ENCODE data around the gene CTSS. TPM values are rescaled to one million over a fixed set of nuclear protein-coding genes. Genes with fewer than 3 reads are reported as not detected.
"Not testable (repeated sequence)": the region's sequence is repeated elsewhere in the genome, so short reads cannot be mapped to it uniquely, and the experiment has no call there.

The CTSS gene
- total RNA-seq, 1 experiment from 2014 or later = not detected

GRCh38 chr1:150787455-150787854, 21.9 kb upstream of the CTSS start:
- Histone ChIP-seq H3K36me3 (no peaks in the 10 kb centered on the region), H3K27me3 (no peaks in the 10 kb centered on the region), H3K9me3 (no peaks in the 10 kb centered on the region), H3K4me3 (no peak overlapping the region)
- no peak for DNase-seq

GRCh38 chr1:150780510-150780909, 14.9 kb upstream of the CTSS start:
- Histone ChIP-seq H3K4me3 (no peak overlapping the region), H3K9me3 (no peaks in the 10 kb centered on the region), H3K36me3 (no peaks in the 10 kb centered on the region), H3K27me3 (no peaks in the 10 kb centered on the region)
- no peak for DNase-seq

- Histone ChIP-seq H3K27me3 (no peaks in the 10 kb centered on the region), H3K36me3 (no peaks in the 10 kb centered on the region), H3K4me3 (no peak overlapping the region), H3K9me3 (no peaks in the 10 kb centered on the region)
- no peak for DNase-seq
These were observed 12.8 kb upstream of the CTSS start for GRCh38 chr1:150778409-150778808.

GRCh38 chr1:150777544-150777943, 12.0 kb upstream of the CTSS start:
- Histone ChIP-seq H3K27me3 (no peaks in the 10 kb centered on the region), H3K9me3 (no peaks in the 10 kb centered on the region), H3K4me3 (no peak overlapping the region), H3K36me3 (no peaks in the 10 kb centered on the region)
- DNase-seq = no peak

GRCh38 chr1:150775931-150776505, 10.4 kb upstream of the CTSS start:
- not testable (repeated sequence) for H3K27me3 ChIP-seq, H3K36me3 ChIP-seq, DNase-seq, H3K4me3 ChIP-seq, H3K9me3 ChIP-seq

GRCh38 chr1:150775276-150775675, 9.7 kb upstream of the CTSS start:
- H3K9me3 ChIP-seq = no peaks in the 10 kb centered on the region
- no peaks in the 10 kb centered on the region for H3K27me3 ChIP-seq
- H3K36me3 ChIP-seq = no peaks in the 10 kb centered on the region
- DNase-seq = no peak
- H3K4me3 ChIP-seq = no peak overlapping the region

GRCh38 chr1:150772326-150772725, 6.7 kb upstream of the CTSS start:
- no peak for DNase-seq
- Histone ChIP-seq H3K36me3 (no peaks in the 10 kb centered on the region), H3K9me3 (no peaks in the 10 kb centered on the region), H3K27me3 (no peaks in the 10 kb centered on the region), H3K4me3 (no peak overlapping the region)

GRCh38 chr1:150767704-150768103, 2.1 kb upstream of the CTSS start:
- not testable (repeated sequence) for H3K36me3 ChIP-seq, H3K4me3 ChIP-seq, DNase-seq, H3K27me3 ChIP-seq, H3K9me3 ChIP-seq

- H3K27me3 ChIP-seq, DNase-seq, H3K9me3 ChIP-seq, H3K36me3 ChIP-seq: not testable (repeated sequence)
- H3K4me3 ChIP-seq = peak overlapping the region; percentile 22
These were observed 361 bp upstream of the CTSS start for GRCh38 chr1:150765977-150766301.

GRCh38 chr1:150764617-150765101, 919 bp downstream of the CTSS start:
- H3K4me3 ChIP-seq = no peak overlapping the region
- no peaks in the 10 kb centered on the region for H3K36me3 ChIP-seq
- H3K9me3 ChIP-seq = no peaks in the 10 kb centered on the region
- no peaks in the 10 kb centered on the region for H3K27me3 ChIP-seq
- DNase-seq = no peak

- no peak for DNase-seq
- no peaks in the 10 kb centered on the region for H3K36me3 ChIP-seq
- H3K9me3 ChIP-seq = no peaks in the 10 kb centered on the region
- no peaks in the 10 kb centered on the region for H3K27me3 ChIP-seq
- H3K4me3 ChIP-seq = no peak overlapping the region
These were observed 2.6 kb downstream of the CTSS start for GRCh38 chr1:150763018-150763417.

GRCh38 chr1:150762552-150762951, 3.0 kb downstream of the CTSS start:
- Histone ChIP-seq H3K9me3 (no peaks in the 10 kb centered on the region), H3K4me3 (no peak overlapping the region), H3K27me3 (no peaks in the 10 kb centered on the region), H3K36me3 (no peaks in the 10 kb centered on the region)
- DNase-seq = no peak

GRCh38 chr1:150761801-150762200, 3.8 kb downstream of the CTSS start:
- H3K36me3 ChIP-seq = no peaks in the 10 kb centered on the region; the same call in 1 of the 2 replicates
- no peaks in the 10 kb centered on the region for H3K9me3 ChIP-seq
- no peak for DNase-seq
- no peak overlapping the region for H3K4me3 ChIP-seq
- H3K27me3 ChIP-seq = no peaks in the 10 kb centered on the region

GRCh38 chr1:150760013-150760412, 5.6 kb downstream of the CTSS start:
- Histone ChIP-seq H3K36me3 (no peaks in the 10 kb centered on the region; the same call in 1 of the 2 replicates), H3K9me3 (no peaks in the 10 kb centered on the region), H3K27me3 (no peaks in the 10 kb centered on the region), H3K4me3 (no peak overlapping the region)
- no peak for DNase-seq

- Histone ChIP-seq H3K9me3 (no peaks in the 10 kb centered on the region), H3K4me3 (no peak overlapping the region), H3K27me3 (no peaks in the 10 kb centered on the region), H3K36me3 (no peaks in the 10 kb centered on the region; the same call in 1 of the 2 replicates)
- DNase-seq = no peak
These were observed 12.2 kb downstream of the CTSS start for GRCh38 chr1:150753416-150753815.

GRCh38 chr1:150751443-150751842, 14.1 kb downstream of the CTSS start:
- H3K27me3 ChIP-seq = no peaks in the 10 kb centered on the region
- no peak for DNase-seq
- H3K9me3 ChIP-seq = no peaks in the 10 kb centered on the region
- H3K4me3 ChIP-seq = no peak overlapping the region
- H3K36me3 ChIP-seq = no peaks in the 10 kb centered on the region

GRCh38 chr1:150749720-150750311, 15.8 kb downstream of the CTSS start:
- no peaks in the 10 kb centered on the region for H3K27me3 ChIP-seq
- no peak overlapping the region for H3K4me3 ChIP-seq

GRCh38 chr1:150748878-150749719, 16.5 kb downstream of the CTSS start:
- DNase-seq = no peak

More at GRCh38 chr1:150749720-150750311, 15.8 kb downstream of the CTSS start:
- H3K36me3 ChIP-seq = no peaks in the 10 kb centered on the region
- DNase-seq = no peak
- H3K9me3 ChIP-seq = no peaks in the 10 kb centered on the region

More at GRCh38 chr1:150748878-150749719, 16.5 kb downstream of the CTSS start:
- Histone ChIP-seq H3K36me3 (no peaks in the 10 kb centered on the region), H3K27me3 (no peaks in the 10 kb centered on the region), H3K9me3 (no peaks in the 10 kb centered on the region), H3K4me3 (no peak overlapping the region)
